GM21717 (cell line): ENCODE results near the gene SLC35F3.
"Not testable (repeated sequence)": the region's sequence is repeated elsewhere in the genome, so short reads cannot be mapped to it uniquely, and the experiment has no call there.

Source experiments
- ATAC-seq: cut with Tn5 transposase; IDR thresholded peaks from one replicate; pipeline ENCODE4 v1.9.1; 2021; ENCODE audit warnings: mild to moderate bottlenecking, moderate library complexity; ENCODE audit not compliant: unreplicated experiment

Gene SLC35F3

GRCh38 chr1:234176000-234176399 lies 271.5 kb downstream of the SLC35F3 start:
- no peak for ATAC-seq

GRCh38 chr1:234176847-234177246 lies 272.4 kb downstream of the SLC35F3 start:
- ATAC-seq = not testable (repeated sequence)

DNA sequence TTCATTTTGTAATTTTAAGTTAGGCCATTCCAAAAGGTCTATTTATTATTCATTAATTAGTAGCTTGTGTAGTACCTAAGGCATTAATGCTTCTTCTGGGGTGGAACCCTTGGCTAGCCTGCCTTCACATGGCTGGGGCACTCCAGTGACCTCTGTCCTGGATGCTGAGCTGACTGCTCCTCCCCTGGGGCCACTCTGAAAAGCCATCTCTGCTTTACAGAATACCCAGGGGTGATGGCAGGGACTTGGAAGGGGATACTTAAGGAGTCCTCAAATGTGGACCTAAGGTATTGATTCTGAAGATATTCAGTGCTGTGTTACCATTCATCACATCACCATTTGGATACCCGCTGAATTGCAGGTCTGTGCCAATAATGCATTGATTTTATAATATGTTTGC lies 281.0 kb downstream of the SLC35F3 start:
- no peak for ATAC-seq

GRCh38 chr1:234186037-234186688 lies 281.7 kb downstream of the SLC35F3 start:
- no peak for ATAC-seq

DNA sequence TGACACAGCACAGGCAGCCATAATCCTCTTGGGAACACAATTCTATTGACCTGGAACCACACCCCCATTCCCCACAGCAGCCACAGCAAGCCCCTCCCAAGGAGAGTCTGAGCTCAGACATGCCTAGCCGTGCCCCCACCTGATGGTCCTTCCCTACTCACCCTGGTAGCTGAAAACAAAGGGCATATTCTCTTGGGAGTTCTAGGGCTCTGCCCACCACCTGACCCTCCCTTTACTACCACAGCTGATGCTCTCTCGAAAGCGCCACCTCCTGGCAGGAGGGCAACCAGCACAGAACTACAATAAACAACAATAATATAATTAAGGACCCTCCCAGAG lies 283.9 kb downstream of the SLC35F3 start:
- ATAC-seq = no peak

DNA sequence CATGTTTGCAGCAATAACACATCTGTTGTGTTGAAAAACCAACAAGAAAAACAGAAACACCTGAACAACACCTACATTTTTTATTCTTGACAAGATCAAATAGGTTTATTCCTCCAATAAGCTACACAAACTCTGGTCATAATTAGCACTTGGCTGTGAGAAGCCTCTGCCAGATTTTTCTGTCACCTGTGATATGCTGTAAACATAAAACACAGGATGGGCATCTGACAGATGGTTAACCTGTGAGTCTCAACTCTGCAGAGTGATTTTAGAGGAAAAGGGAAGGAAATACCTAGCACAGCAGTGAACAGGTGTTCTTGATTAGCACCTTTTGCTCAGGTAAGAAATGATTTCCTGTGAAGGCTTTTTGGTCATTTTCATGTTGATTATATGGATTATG lies 293.4 kb downstream of the SLC35F3 start:
- ATAC-seq = no peak

DNA sequence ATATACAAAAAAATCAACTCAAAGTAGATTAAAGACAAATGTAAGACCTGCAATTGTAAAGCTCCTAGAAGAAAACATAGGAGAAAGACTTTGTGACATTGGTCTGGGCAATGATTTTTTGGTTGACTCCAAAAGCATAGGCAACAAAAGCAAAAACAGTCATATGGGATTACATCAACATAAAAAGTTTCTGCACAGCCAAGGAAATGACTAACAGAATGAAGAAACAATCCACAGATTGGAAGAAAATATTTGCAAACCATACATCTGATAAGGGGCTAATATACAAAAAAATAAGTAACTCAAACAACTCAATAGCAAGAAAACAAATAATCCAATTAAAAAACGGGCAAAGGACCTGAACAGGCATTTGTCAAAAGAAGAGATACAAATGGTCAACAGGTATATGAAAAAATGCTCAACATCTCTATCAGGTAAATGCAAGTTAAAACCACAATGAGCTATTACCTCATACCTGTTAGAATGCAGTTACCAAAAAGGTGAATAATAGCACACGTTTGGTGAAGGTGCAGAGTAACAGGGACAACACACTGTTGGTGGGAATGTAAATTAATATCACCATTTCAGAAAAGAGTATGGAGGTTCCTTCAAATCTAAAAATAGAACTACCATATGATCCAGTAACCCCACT lies 295.1 kb downstream of the SLC35F3 start:
- no peak for ATAC-seq

GRCh38 chr1:234200566-234200965 lies 296.1 kb downstream of the SLC35F3 start:
- no peak for ATAC-seq

DNA sequence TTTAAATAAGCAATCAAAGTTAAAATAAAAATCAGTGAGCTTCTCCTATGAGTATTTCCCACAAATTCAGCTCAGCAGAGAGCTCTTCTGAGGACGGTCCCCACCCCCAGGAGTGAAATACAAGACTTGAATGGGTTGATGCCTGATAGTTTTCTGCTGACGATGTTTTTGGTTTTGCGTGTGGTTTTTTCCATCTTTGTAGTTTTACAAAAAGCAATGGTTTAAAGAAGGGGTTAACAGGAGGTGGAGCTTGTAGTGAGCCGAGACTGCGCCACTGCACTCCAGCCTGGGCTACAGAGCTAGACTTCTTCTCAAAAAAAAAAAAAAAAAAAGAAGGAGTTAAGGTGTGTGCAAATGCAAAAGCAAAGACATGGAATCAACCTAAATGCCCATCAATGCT lies 297.1 kb downstream of the SLC35F3 start:
- no peak for ATAC-seq

GRCh38 chr1:234205966-234206365 lies 301.5 kb downstream of the SLC35F3 start:
- no peak for ATAC-seq

- no peak for ATAC-seq
Observed at GRCh38 chr1:234206651-234207284, 302.3 kb downstream of the SLC35F3 start.

DNA sequence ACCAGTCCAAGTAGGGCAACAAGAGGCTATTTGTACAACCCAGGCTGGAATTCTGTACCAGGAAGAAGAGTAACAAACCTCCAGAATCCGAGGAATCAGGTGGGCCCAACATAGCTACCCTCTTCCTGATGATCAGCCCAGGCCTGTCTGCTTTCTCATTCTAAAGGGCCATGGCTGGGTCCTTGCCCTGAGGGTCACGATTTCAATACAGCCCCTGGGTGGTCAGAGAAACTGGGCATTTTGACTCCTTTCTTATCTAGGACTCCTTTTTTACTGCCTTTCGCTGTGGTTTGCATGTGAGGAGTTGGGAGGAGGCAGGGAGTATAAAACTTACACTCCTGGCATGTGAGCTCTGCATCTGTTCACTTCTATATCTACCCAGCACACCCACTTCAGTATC lies 303.9 kb downstream of the SLC35F3 start:
- ATAC-seq = no peak

DNA sequence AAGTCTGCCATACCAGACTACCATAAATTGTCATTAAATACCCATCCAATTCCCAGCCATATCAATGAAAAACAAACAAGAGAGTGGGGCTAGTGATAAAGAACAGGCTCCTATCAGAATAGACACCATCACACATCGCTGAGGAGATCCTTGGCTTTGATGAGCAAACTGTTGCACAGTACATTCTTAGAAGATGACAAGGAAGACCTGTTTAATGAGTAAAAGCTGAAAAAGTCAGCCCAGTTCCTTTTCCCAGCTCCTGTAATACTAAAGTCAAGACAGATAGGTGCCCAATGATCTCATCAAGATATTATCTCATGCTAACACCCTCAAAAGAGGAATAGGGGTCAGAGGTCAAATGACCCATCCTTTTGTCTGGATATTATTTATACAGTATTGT lies 304.3 kb downstream of the SLC35F3 start:
- ATAC-seq = no peak

- not testable (repeated sequence) for ATAC-seq
Observed at GRCh38 chr1:234210429-234210828, 306.0 kb downstream of the SLC35F3 start.

- not testable (repeated sequence) for ATAC-seq
Observed at GRCh38 chr1:234211855-234212254, 307.4 kb downstream of the SLC35F3 start.

- no peak for ATAC-seq
Observed at GRCh38 chr1:234212764-234213657, 308.5 kb downstream of the SLC35F3 start.

DNA sequence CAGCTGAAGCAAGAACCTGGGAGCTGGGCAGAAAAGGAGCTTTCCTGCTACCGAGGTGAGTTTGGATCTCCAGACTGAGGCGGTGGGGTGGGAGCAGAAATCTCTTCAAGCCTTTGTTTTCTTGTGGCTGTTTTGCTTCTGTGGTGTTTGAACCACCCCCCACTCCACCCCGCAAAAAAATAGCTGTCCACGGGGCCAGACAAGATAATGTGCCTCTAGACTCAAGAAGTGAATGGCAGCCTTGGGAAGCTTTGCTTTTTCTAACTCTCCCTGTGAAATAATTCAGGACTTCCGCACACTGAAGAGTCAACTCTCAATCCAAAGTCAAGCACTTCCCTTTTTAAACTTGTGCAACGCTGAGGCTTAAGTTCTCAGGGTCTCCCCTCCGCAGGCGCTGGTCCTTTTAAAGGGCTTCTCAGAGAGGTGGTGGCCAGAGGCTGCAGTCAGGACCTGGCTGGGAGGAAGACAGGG lies 309.2 kb downstream of the SLC35F3 start:
- no peak for ATAC-seq

DNA sequence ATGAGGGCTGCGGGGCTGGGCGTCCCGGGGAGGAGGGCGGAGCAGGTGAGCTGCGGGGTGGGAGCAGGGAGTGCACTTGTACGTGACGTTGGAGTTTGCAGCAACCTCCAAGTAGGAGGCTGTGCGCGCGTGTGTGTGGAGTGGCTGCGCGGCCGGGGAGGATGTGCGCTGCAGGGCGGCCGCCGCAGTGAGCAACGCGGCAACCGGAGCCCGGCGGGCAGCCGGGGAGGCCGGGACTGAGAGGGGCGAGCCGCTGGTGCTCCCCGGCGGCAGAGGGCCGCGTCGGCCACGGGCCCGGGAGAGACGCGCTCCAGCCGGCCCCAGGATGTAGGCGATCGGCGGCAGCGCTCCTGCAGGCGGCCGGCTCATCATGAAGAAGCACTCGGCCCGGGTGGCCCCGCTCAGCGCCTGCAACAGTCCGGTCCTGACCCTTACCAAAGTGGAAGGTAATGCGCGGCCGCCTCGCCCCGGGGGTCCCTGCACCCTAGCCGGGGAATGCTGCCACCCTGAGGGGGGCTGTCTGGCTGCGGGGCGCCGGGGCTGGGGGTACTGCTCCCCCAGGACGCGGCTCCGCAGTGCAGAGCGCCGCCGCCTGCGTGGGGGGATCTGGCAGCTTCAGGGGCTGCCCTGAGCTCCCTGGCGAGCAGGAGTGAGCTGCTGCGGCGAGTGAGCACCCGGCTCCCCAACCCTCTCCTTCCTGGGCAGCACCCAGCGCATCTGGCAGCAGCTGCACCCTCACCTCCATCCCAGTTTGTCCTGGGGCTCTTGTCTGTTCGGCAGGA lies 309.8 kb downstream of the SLC35F3 start:
- ATAC-seq = peak; percentile 46

DNA sequence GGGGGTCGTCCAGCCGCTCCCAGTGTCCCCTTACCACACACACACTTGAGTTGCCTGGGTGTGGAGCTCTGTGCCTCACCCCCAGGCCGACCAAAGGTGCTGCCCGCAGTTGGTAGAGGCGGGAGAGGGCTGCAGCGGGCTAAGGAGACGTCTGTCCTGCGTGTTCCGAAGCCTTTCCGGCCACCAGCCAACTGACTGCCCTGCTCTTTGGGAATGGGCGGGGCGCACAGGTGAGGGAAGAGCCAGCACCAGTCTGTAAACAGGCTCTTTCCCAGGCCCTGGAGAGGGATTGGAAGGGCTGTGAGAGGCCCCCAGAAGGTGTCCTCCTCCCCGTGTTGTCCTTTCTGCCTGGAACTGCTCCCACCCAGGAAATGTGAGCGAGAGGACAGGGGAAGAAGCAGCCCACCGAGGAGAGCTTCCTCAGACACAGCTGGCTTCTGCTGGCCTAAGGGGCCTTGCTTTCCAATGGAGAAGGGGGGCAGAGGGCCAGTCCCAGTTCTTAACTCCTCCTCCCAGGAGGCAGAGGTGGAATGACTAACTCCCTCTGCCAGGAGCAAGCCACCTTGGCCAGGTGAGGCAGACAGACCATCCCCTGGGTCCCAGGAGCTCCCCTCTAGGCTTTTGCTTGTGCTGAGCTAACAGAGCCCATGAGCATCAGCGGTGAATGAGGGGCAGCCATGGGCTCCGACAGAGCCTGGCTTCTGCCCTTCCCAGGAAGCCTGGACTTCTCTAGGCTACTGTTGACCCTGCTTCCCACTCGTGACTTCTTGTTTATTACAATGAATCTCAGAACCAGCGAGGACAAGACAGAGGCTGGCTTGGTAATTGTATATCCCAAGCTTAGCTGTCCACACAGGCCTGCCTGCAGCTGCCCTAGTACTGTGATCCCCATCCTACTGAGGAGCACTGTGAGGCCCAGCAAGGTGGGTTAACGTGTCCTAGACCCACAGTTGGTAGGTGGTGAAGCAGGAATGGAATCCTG lies 310.7 kb downstream of the SLC35F3 start:
- no peak for ATAC-seq
